CD8-positive, alpha-beta memory T cell (primary cell): ENCODE results near the gene LMNA. TPM values are rescaled to one million over a fixed set of nuclear protein-coding genes. Genes with fewer than 3 reads are reported as not detected.
"Not testable (repeated sequence)": the region's sequence is repeated elsewhere in the genome, so short reads cannot be mapped to it uniquely, and the experiment has no call there.

Source experiments
- CTCF ChIA-PET: fragments of 350-600 bp; sonication (Branson Sonifier 250); formaldehyde crosslinking; loops from one replicate; lab custom pipeline; 2021; ENCODE audit warnings: antibody characterized with exemption; lab: Charles Lee
- POLR2A ChIA-PET: fragments of 350-600 bp; sonication (Branson Sonifier 250); formaldehyde crosslinking; loops from one replicate; lab custom pipeline; 2021; ENCODE audit warnings: antibody characterized with exemption; lab: Charles Lee
- DNase-seq, 5 donors: peaks; one replicate each; pipeline versions ENCODE4 v3.0.0 to v3.0.0-alpha.2; 2020 to 2022; ENCODE audit warnings: mixed read lengths in 1 of 5
- H3K27ac ChIP-seq: one replicate; pipeline ENCODE4 v1.7.0; 2013; ENCODE audit warnings: low read depth, mild to moderate bottlenecking, low read length, moderate library complexity
- H3K27me3 ChIP-seq: 2 replicates; pipeline ENCODE4 v1.7.0; 2013; ENCODE audit warnings: low read length, mild to moderate bottlenecking; ENCODE audit not compliant: insufficient read depth, poor library complexity, severe bottlenecking
- H3K36me3 ChIP-seq: 2 replicates; pipeline ENCODE4 v1.7.0; 2013; ENCODE audit warnings: mild to moderate bottlenecking, low read length, moderate library complexity; ENCODE audit not compliant: insufficient read depth
- H3K4me1 ChIP-seq: 2 replicates; pipeline ENCODE4 v1.7.0; 2013; ENCODE audit warnings: mild to moderate bottlenecking, low read length, moderate library complexity; ENCODE audit not compliant: insufficient read depth
- H3K4me3 ChIP-seq: 2 replicates; pipeline ENCODE4 v1.7.0; 2013; ENCODE audit warnings: mild to moderate bottlenecking, low read length
- H3K9me3 ChIP-seq: 2 replicates; pipeline ENCODE4 v1.7.0; 2013; ENCODE audit warnings: mild to moderate bottlenecking, low read length
- H3K27ac Mint-ChIP-seq, 8 donors: one replicate each; pipeline ENCODE4 v1.8.0; 2020 to 2021; ENCODE audit warnings: mixed read lengths in 8 of 8, mild to moderate bottlenecking in 6 of 8, inconsistent platforms in 3 of 8, moderate library complexity in 3 of 8
- H3K27me3 Mint-ChIP-seq, 2 donors: one replicate each; pipeline ENCODE4 v1.8.0; 2020 to 2021; ENCODE audit warnings: mixed read lengths in 2 of 2, mild to moderate bottlenecking in 1 of 2, moderate library complexity in 1 of 2
- H3K36me3 Mint-ChIP-seq, 3 donors: one replicate each; pipeline ENCODE4 v1.8.0; 2020 to 2021; ENCODE audit warnings: mixed read lengths in 3 of 3, inconsistent platforms in 1 of 3, mild to moderate bottlenecking in 1 of 3
- H3K4me1 Mint-ChIP-seq, 3 donors: one replicate each; pipeline ENCODE4 v1.8.0; 2020 to 2021; ENCODE audit warnings: mixed read lengths in 3 of 3, inconsistent platforms in 1 of 3, mild to moderate bottlenecking in 1 of 3
- H3K4me3 Mint-ChIP-seq, 7 donors: one replicate each; pipeline ENCODE4 v1.8.0; 2020 to 2021; ENCODE audit warnings: mixed read lengths in 7 of 7, mild to moderate bottlenecking in 6 of 7, moderate library complexity in 4 of 7, inconsistent platforms in 2 of 7
- H3K9me3 Mint-ChIP-seq, 5 donors: one replicate each; pipeline ENCODE4 v1.8.0; 2020 to 2022; ENCODE audit warnings: mixed read lengths in 5 of 5, mild to moderate bottlenecking in 3 of 5, moderate library complexity in 2 of 5, inconsistent platforms in 1 of 5
- polyA plus RNA-seq: library from polyadenylated mRNA; unstranded; fragments of 300-500 nt; fragmentation: Illumina TruSeq; gene quantifications from one replicate; pipeline ENCODE4 v1.2.3, GENCODE V29; 2021
- total RNA-seq, 2 experiments: library from RNA; stranded (reverse); gene quantifications; one replicate each; pipeline ENCODE4 v1.2.3, GENCODE V29; 2021

LMNA gene
- total and polyA plus RNA-seq, 3 experiments from 2014 or later = 13.9 to 335 (median 325) TPM

DNA sequence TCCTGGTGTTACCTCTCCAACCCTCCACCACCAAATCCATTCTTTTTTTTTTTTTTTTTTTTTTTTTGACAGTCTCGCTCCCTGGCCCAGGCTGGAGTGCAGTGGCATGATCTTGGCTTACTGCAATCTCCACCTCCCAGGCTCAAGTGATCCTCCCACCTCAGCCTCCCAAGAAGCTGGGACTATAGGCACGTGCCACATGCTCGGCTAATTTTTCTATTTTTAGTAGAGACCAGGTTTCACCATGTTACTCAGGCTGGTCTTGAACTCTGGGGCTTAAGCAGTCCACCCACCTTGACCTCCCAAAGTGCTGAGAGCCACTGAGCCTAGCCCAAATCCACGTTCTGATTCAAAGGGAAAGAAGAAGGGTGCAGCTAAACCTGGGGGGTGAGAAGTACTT, 6.5 kb downstream of the LMNA start:
- H3K9me3 ChIP-seq, H3K4me3 Mint-ChIP-seq, H3K36me3 ChIP-seq, POLR2A ChIA-PET, H3K4me3 ChIP-seq, H3K27me3 ChIP-seq, H3K27me3 Mint-ChIP-seq, DNase-seq, H3K9me3 Mint-ChIP-seq: not testable (repeated sequence)
- CTCF ChIA-PET = interaction anchor here (0.7 to 25.4 kb wide), 3 partner anchors 8 to 104 kb away, joined by 3 to 702 read pairs (median 78); no protein-coding TSS in a partner anchor
- H3K4me1 Mint-ChIP-seq = peaks cover 36 to 73% (median 59%) of the 10 kb centered on the region in 3 donors
- H3K27ac Mint-ChIP-seq = peak overlapping the region in 3 of 8 donors; percentile 6 to 85 (median 36)
- peak overlapping the region; percentile 88 for H3K27ac ChIP-seq
- peaks cover 36% of the 10 kb centered on the region for H3K4me1 ChIP-seq
- H3K36me3 Mint-ChIP-seq = peaks cover 0 to 14% (median 0%) of the 10 kb centered on the region in 3 donors

DNA sequence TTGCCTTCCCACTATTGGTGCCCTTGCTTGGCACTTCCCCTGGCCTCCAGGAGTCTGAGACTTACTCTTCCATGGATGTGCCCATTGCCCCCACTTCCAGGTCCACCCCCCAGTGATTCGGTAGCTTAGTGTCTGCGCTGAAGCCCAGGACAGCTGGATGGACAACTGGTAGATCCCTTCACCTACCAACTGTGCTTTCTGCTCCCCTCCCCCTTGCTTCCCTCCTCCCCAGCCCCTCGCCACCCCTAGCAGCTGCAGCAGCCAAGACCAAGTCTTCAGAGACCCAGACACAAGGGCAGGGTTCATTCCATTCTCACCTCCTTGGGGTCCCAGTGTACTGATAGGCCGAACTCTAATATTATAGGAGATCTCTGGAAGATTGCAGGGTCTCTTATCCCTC, 6.9 kb downstream of the LMNA start:
- no peaks in the 10 kb centered on the region for H3K9me3 ChIP-seq
- H3K36me3 ChIP-seq = no peaks in the 10 kb centered on the region
- Mint-ChIP-seq H3K27ac (peak overlapping the region in 4 of 8 donors; percentile 37 to 85 (median 66)), H3K4me3 (peak overlapping the region in 1 of 7 donors; percentile 22), H3K9me3 (no peaks in the 10 kb centered on the region), H3K36me3 (peaks cover 0 to 10% (median 0%) of the 10 kb centered on the region in 3 donors), H3K4me1 (peaks cover 36 to 73% (median 59%) of the 10 kb centered on the region in 3 donors), H3K27me3 (peaks cover 0 to 8% of the 10 kb centered on the region in 2 donors)
- no peak for DNase-seq
- H3K4me3 ChIP-seq = no peak overlapping the region
- POLR2A ChIA-PET = no interaction called here
- H3K4me1 ChIP-seq = peaks cover 40% of the 10 kb centered on the region
- H3K27ac ChIP-seq = peak overlapping the region; percentile 88
- H3K27me3 ChIP-seq = no peaks in the 10 kb centered on the region
- CTCF ChIA-PET = interaction anchor here (9.0 to 25.4 kb wide), 2 partner anchors 7 to 22 kb away, joined by 78 to 702 read pairs; no protein-coding TSS in a partner anchor

GRCh38 chr1:156122086-156122485, 7.6 kb downstream of the LMNA start:
- no peak overlapping the region for H3K4me3 ChIP-seq
- H3K27ac ChIP-seq = peak overlapping the region; percentile 88
- no peaks in the 10 kb centered on the region for H3K9me3 Mint-ChIP-seq
- H3K36me3 Mint-ChIP-seq = peaks cover 0 to 10% (median 0%) of the 10 kb centered on the region in 3 donors
- H3K4me1 Mint-ChIP-seq = peaks cover 40 to 76% (median 62%) of the 10 kb centered on the region in 3 donors
- H3K4me1 ChIP-seq = peaks cover 47% of the 10 kb centered on the region
- peaks cover 0 to 6% of the 10 kb centered on the region in 2 donors for H3K27me3 Mint-ChIP-seq
- H3K27me3 ChIP-seq = no peaks in the 10 kb centered on the region
- POLR2A ChIA-PET = no interaction called here
- no peaks in the 10 kb centered on the region for H3K9me3 ChIP-seq
- CTCF ChIA-PET = interaction anchor here (25.4 kb wide), 1 partner anchor 23 kb away, joined by 702 read pairs; no protein-coding TSS in a partner anchor
- DNase-seq = no peak
- H3K27ac Mint-ChIP-seq = peak overlapping the region in 2 of 8 donors; percentile 70 to 93
- no peaks in the 10 kb centered on the region for H3K36me3 ChIP-seq
- H3K4me3 Mint-ChIP-seq = no peak overlapping the region

DNA sequence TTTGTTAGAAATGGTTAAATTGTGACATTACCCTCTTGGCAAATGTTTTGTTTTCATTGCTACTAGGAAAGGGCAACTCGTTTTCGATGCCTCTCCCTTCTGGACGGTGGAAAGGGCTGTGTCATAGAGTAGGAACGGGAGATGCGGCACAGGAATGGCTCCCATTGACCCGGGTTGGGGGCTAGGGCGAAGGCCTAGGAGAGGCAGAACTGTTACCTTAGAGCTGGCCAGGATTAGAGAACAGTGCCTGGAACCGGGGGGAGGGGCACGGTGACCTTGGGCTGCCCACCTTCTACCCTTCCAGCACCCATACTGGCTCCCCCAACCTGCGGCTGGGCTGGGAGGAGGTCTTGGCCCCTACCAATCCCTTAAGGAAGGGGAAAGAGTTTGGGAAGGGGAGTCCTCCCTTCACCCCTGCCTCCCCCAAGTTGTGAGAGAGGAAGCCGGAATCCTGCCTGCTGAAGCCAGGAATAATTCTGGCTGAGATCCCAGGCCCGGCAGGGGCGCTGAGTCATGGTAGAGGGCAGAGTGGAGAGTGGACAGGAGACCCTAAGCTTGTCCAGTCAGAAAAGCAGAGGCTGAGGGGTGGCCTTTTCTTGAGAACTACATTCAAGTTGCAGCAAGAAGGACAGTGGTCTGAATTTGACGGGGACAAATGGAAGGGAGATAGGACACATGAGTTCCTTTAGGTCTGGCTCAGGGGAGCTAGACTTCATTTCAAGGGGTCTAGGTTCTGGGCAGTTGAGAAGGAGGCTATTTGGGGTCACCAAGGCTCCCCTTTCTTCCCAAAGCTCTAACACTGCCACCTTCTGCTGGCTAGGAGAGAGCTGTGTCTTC, 8.2 kb downstream of the LMNA start:
- Mint-ChIP-seq H3K36me3 (peaks cover 0 to 10% (median 0%) of the 10 kb centered on the region in 3 donors), H3K9me3 (no peaks in the 10 kb centered on the region), H3K27me3 (peaks cover 0 to 6% of the 10 kb centered on the region in 2 donors), H3K27ac (peak overlapping the region in 7 of 8 donors; percentile 35 to 97 (median 94)), H3K4me3 (peak overlapping the region in 3 of 7 donors; percentile 4 to 24 (median 19)), H3K4me1 (peaks cover 47 to 79% (median 69%) of the 10 kb centered on the region in 3 donors)
- Histone ChIP-seq H3K9me3 (no peaks in the 10 kb centered on the region), H3K4me1 (peaks cover 53% of the 10 kb centered on the region), H3K4me3 (peak overlapping the region; percentile 28), H3K27me3 (no peaks in the 10 kb centered on the region), H3K27ac (peak overlapping the region; percentile 88), H3K36me3 (no peaks in the 10 kb centered on the region)
- peak in 1 of 5 donors; percentile 11 for DNase-seq
- ChIA-PET POLR2A (interaction anchor here (0.6 kb wide), 1 partner anchor 9 kb away, joined by 3 read pairs; no protein-coding TSS in a partner anchor), CTCF (interaction anchor here (0.9 to 25.4 kb wide), 2 partner anchors 9 to 23 kb away, joined by 3 to 702 read pairs; no protein-coding TSS in a partner anchor)

DNA sequence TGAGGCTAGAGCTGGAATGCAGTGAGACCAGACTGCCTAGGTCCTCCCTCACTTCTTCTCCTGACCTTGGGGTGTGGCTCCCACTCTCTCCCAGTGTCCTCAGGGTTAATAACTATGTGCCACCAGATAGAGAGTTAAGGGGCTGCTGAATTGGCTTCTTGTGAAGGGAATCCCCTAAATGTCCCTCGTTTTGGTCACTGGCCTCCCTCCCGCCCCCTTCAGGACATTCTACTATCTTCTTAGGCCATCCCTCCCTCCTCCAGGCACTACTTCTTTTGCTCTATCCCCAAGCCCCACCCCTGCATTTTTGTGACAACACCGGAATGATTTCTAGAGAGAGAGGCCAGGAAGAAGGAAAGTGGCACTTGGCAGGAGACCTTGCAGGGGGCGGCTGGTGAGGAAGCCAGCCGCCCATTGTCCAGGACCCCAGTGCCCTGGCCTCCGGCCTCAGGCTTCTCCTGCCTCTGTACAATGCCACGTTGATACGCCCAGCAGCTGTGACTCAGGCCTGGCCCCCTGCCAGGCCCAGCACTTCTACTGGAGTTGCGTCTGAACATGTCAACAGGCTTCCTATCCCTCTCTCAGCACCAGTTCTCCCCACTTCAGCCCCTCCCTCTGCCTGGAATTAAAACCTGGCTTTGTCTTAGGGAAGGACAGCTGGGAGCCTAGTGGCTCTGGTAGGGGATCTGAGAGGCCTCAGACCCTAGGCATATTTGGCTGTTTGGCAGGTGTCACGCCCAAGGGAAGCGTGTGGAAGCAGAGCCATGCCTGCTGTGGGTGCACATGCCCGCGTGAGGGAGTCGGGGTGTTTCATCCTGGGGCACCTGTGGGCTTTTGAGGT, 9.1 kb downstream of the LMNA start:
- H3K9me3 ChIP-seq = no peaks in the 10 kb centered on the region
- Mint-ChIP-seq H3K4me1 (peaks cover 50 to 79% (median 72%) of the 10 kb centered on the region in 3 donors), H3K9me3 (no peaks in the 10 kb centered on the region), H3K36me3 (peaks cover 0 to 6% (median 0%) of the 10 kb centered on the region in 3 donors), H3K27ac (peak overlapping the region; percentile 35 to 97 (median 94)), H3K27me3 (peaks cover 0 to 7% of the 10 kb centered on the region in 2 donors), H3K4me3 (peak overlapping the region in 6 of 7 donors; percentile 4 to 64 (median 34))
- DNase-seq = peak; percentile 41 to 83 (median 54)
- H3K4me1 ChIP-seq = peaks cover 62% of the 10 kb centered on the region
- no peaks in the 10 kb centered on the region for H3K27me3 ChIP-seq
- no peaks in the 10 kb centered on the region for H3K36me3 ChIP-seq
- no peak overlapping the region for H3K4me3 ChIP-seq
- ChIA-PET POLR2A (interaction anchor here (0.6 kb wide), 1 partner anchor 19 kb away, joined by 3 read pairs; no protein-coding TSS in a partner anchor), CTCF (interaction anchor here (0.9 to 25.4 kb wide), 3 partner anchors 8 to 24 kb away, joined by 3 to 702 read pairs (median 3); no protein-coding TSS in a partner anchor)
- H3K27ac ChIP-seq = peak overlapping the region; percentile 88

- Histone ChIP-seq H3K27me3 (no peaks in the 10 kb centered on the region), H3K9me3 (no peaks in the 10 kb centered on the region), H3K4me1 (peaks cover 73% of the 10 kb centered on the region), H3K36me3 (no peaks in the 10 kb centered on the region), H3K4me3 (no peak overlapping the region), H3K27ac (peak overlapping the region; percentile 88)
- DNase-seq = peak; percentile 38 to 81 (median 55)
- Mint-ChIP-seq H3K4me3 (peak overlapping the region in 6 of 7 donors; percentile 23 to 45 (median 32)), H3K9me3 (no peaks in the 10 kb centered on the region), H3K4me1 (peaks cover 56 to 84% (median 81%) of the 10 kb centered on the region in 3 donors), H3K36me3 (peaks cover 0 to 4% (median 0%) of the 10 kb centered on the region in 3 donors), H3K27ac (peak overlapping the region; percentile 81 to 99 (median 94)), H3K27me3 (peaks cover 0 to 7% of the 10 kb centered on the region in 2 donors)
- CTCF ChIA-PET = interaction anchor here (6.7 to 25.4 kb wide), 2 partner anchors 8 to 26 kb away, joined by 78 to 702 read pairs; partner anchors contain the start of gene LMNA
- POLR2A ChIA-PET = no interaction called here
Observed at GRCh38 chr1:156124557-156125483, 10.3 kb downstream of the LMNA start.
